Purkinje cell (primary cell): ENCODE data around the gene COX6B2. TPM values are rescaled to one million over a fixed set of nuclear protein-coding genes. Genes with fewer than 3 reads are reported as not detected.

Source experiments
- polyA plus RNA-seq: library from polyadenylated mRNA; unstranded; fragments of >200 nt; fragmentation: Nextera tagmentation; gene quantifications from 2 replicates; pipeline ENCODE4 v1.2.1, GENCODE V29; 2014

Gene COX6B2
- polyA plus RNA-seq = not detected in 2 replicates

GRCh38 chr19:55354698-55355212, at the start of gene COX6B2:
COX6B2 (minus strand) TSS chr19:55354719; CDS start chr19:55354521, 198 bp downstream.

GRCh38 chr19:55385724-55386492, 31.4 kb upstream of the COX6B2 start, which contains the start of gene RPL28:
RPL28 (plus strand) TSS chr19:55385932; CDS start chr19:55386358, 426 bp downstream.

GRCh38 chr19:55384131-55384919, 29.8 kb upstream of the COX6B2 start, which contains the start of gene TMEM238:
TMEM238 (minus strand) TSS chr19:55384292; CDS start chr19:55384259, 33 bp downstream.

GRCh38 chr19:55376241-55376933, 21.9 kb upstream of the COX6B2 start, which contains the start of gene TMEM190:
TMEM190 (plus strand) TSS chr19:55376826; CDS start chr19:55376854, 28 bp downstream.

GRCh38 chr19:55370305-55370988, 15.9 kb upstream of the COX6B2 start, which contains the start of gene IL11:
IL11 (minus strand) TSS chr19:55370463; CDS start chr19:55370310, 153 bp downstream.

GRCh38 chr19:55362990-55363716, 8.6 kb upstream of the COX6B2 start, which contains the start of gene GARIN5B:
GARIN5B (minus strand) TSS chr19:55363260; CDS start chr19:55363066, 194 bp downstream.

GRCh38 chr19:55339105-55339888, 15.2 kb downstream of the COX6B2 start, which contains the start of gene KMT5C:
KMT5C (plus strand) TSS chr19:55339876; CDS start chr19:55341937, 2,061 bp downstream.

GRCh38 chr19:55325172-55325571, 29.3 kb downstream of the COX6B2 start, which contains the start of gene TMEM150B:
TMEM150B (minus strand) TSS chr19:55325341; CDS start chr19:55321036, 4,305 bp downstream.

Other genes with a start within 250 kb of the COX6B2 start
- gene PPP1R12C, start 237.1 kb downstream of the COX6B2 start, polyA plus RNA-seq = 7.8 and 8.1 TPM in 2 replicates
- gene TNNT1, start 205.5 kb downstream of the COX6B2 start, polyA plus RNA-seq = 84.0 and 98.2 TPM in 2 replicates
- not detected in 2 replicates for gene TNNI3, start 197.0 kb downstream of the COX6B2 start, polyA plus RNA-seq
- gene DNAAF3, start 188.1 kb downstream of the COX6B2 start, polyA plus RNA-seq = 0.99 TPM in 1 of 2 replicates, not detected in the other
- gene SYT5, start 174.4 kb downstream of the COX6B2 start, polyA plus RNA-seq = 2.6 and 7.5 TPM in 2 replicates
- 1.0 TPM in 1 of 2 replicates, not detected in the other for gene PTPRH, start 145.2 kb downstream of the COX6B2 start, polyA plus RNA-seq
- gene TMEM86B, start 126.0 kb downstream of the COX6B2 start, polyA plus RNA-seq = 0.27 and 1.3 TPM in 2 replicates
- gene PPP6R1, start 95.7 kb downstream of the COX6B2 start, polyA plus RNA-seq = 1.3 and 2.7 TPM in 2 replicates
- 5.9 and 10.4 TPM in 2 replicates for gene HSPBP1, start 74.6 kb downstream of the COX6B2 start, polyA plus RNA-seq
- 0.44 and 2.8 TPM in 2 replicates for gene BRSK1, start 70.7 kb downstream of the COX6B2 start, polyA plus RNA-seq
- gene TMEM150B, start 29.4 kb downstream of the COX6B2 start, polyA plus RNA-seq = not detected in 2 replicates
- gene KMT5C, start 14.8 kb downstream of the COX6B2 start, polyA plus RNA-seq = 0.77 TPM in 1 of 2 replicates, not detected in the other
- not detected in 2 replicates for gene GARIN5B, start 8.5 kb upstream of the COX6B2 start, polyA plus RNA-seq
- not detected in 2 replicates for gene IL11, start 15.7 kb upstream of the COX6B2 start, polyA plus RNA-seq
- gene TMEM190, start 22.1 kb upstream of the COX6B2 start, polyA plus RNA-seq = not detected in 2 replicates
- not detected in 2 replicates for gene TMEM238, start 29.6 kb upstream of the COX6B2 start, polyA plus RNA-seq
- 339 and 376 TPM in 2 replicates for gene RPL28, start 31.2 kb upstream of the COX6B2 start, polyA plus RNA-seq
- gene UBE2S, start 53.1 kb upstream of the COX6B2 start, polyA plus RNA-seq = 1.3 and 1.6 TPM in 2 replicates
- 0.62 TPM in 1 of 2 replicates, not detected in the other for gene SHISA7, start 88.6 kb upstream of the COX6B2 start, polyA plus RNA-seq
- 0.93 and 1.2 TPM in 2 replicates for gene ISOC2, start 106.9 kb upstream of the COX6B2 start, polyA plus RNA-seq
- not detected in 2 replicates for gene C19orf85, start 110.0 kb upstream of the COX6B2 start, polyA plus RNA-seq
- gene ZNF628, start 121.9 kb upstream of the COX6B2 start, polyA plus RNA-seq = not detected in 2 replicates
- 26.9 and 43.3 TPM in 2 replicates for gene NAT14, start 130.5 kb upstream of the COX6B2 start, polyA plus RNA-seq
- gene SSC5D, start 133.7 kb upstream of the COX6B2 start, polyA plus RNA-seq = 0.05 TPM in 1 of 2 replicates, not detected in the other
- not detected in 2 replicates for gene SBK2, start 182.4 kb upstream of the COX6B2 start, polyA plus RNA-seq
- gene SBK3, start 190.8 kb upstream of the COX6B2 start, polyA plus RNA-seq = not detected in 2 replicates
- 0.36 and 0.48 TPM in 2 replicates for gene ZNF579, start 226.1 kb upstream of the COX6B2 start, polyA plus RNA-seq
- 1.7 and 4.2 TPM in 2 replicates for gene FIZ1, start 244.8 kb upstream of the COX6B2 start, polyA plus RNA-seq
- 0.36 TPM in 1 of 2 replicates, not detected in the other for gene ZNF524, start 245.6 kb upstream of the COX6B2 start, polyA plus RNA-seq